GM19463 (cell line): ENCODE data around the gene UBE2E2.

Source experiments
- ATAC-seq: cut with Tn5 transposase; IDR thresholded peaks from one replicate; pipeline ENCODE4 v1.9.1; 2021; ENCODE audit warnings: mild to moderate bottlenecking, moderate library complexity; ENCODE audit not compliant: unreplicated experiment

UBE2E2 gene

GRCh38 chr3:23430781-23431398, 227.8 kb downstream of the UBE2E2 start:
- no peak for ATAC-seq

DNA sequence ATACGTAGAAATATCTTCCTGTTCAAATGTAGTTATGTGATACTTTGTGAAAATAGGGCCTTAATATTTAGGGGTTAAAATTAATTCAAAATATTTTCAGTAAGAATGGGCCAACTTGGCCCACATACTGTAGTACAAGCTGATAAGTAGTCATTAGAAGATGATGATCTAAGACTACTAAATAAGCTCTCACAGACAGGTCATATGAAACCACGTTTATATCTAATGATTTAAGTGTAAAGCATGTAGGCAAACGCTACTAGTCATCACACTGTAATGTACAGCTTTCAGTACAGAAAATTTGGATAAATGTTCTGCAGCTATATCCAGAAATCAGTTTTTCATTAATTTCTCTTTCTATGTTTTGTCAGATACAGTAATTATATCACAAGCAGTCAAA, 228.6 kb downstream of the UBE2E2 start:
- ATAC-seq: no peak

- no peak for ATAC-seq
These were observed 232.2 kb downstream of the UBE2E2 start for GRCh38 chr3:23435318-23435717.

DNA sequence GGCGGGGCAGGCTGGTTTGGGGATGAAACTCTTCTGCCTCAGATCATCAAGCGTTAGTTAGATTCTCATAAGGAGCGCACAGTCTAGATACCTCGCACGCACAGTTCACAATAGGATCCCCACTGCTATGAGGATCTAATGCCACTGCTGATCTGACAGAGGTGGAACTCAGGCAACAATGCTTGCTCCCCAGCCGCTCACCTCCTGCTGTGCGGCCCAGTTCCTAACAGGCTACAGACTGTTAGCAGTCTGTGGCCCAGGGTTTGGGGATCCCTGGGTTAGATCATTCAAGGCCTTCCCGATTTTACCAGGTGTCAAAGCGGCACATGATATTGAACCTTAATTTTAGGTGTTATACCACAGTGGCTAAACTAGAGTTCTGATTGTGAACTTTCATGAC, 232.8 kb downstream of the UBE2E2 start:
- ATAC-seq: no peak

- no peak for ATAC-seq
These were observed 234.5 kb downstream of the UBE2E2 start for GRCh38 chr3:23437484-23438145.

- peak; percentile 30 for ATAC-seq
These were observed 235.5 kb downstream of the UBE2E2 start for GRCh38 chr3:23438657-23439056.

GRCh38 chr3:23439080-23439479, 236.0 kb downstream of the UBE2E2 start:
- ATAC-seq: no peak

GRCh38 chr3:23440416-23441294, 237.5 kb downstream of the UBE2E2 start:
- no peak for ATAC-seq

DNA sequence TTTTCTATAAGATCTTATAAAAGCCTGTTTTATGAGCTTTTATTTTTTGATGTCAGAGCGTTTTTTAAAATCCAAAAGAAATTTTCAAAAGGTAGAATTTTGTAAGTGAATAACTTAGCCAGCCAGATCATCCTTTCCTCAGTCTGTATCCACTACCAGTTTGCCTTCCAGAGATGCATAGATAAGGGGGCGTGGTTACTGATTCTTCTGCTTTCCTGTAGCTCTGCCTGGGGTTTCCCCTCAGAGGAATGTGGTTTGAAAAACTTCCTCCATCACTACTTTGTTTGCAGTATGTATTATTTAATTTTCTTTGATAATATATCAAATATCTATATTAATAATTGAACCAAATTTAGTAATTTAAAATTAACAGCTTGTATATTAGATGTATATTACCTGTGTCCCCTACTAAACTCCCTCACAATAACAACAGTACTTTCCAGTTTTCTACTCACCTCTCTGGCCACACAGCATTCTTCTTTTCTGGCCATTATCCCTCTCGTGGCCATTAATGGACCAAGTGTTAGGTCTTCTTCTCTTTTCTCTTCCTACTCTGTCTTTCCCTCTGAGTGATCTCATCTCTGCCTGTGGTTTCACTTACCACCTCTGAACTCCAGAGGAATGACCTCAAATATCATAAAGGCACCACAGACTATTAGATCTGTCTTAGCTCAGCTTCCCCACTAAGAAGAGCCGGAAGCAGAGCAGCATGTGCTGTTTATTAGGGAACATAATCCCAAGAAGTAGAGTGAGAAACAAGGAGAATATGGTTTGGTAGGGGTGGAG, 239.7 kb downstream of the UBE2E2 start:
- peak; percentile 40 for ATAC-seq

DNA sequence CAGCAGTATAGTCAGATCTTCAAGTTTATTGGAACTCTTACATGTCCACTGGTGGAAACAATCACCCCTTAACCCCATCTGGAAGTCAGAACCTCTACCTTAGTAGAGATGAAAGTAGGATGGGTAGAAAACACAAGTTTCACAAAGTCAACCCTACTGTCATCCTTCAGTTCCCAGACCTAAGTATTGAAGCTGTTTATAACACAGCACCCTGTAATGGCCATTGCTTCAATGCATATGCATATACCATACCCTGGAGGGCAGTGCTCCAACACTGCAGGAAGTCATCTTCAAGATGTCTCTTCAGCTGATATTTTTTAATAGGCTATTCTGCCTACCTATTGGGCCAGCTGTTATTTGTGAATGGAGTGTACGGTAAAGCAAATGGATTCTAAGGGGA, 241.3 kb downstream of the UBE2E2 start:
- ATAC-seq: no peak

GRCh38 chr3:23446301-23446700, 243.2 kb downstream of the UBE2E2 start:
- ATAC-seq: no peak

DNA sequence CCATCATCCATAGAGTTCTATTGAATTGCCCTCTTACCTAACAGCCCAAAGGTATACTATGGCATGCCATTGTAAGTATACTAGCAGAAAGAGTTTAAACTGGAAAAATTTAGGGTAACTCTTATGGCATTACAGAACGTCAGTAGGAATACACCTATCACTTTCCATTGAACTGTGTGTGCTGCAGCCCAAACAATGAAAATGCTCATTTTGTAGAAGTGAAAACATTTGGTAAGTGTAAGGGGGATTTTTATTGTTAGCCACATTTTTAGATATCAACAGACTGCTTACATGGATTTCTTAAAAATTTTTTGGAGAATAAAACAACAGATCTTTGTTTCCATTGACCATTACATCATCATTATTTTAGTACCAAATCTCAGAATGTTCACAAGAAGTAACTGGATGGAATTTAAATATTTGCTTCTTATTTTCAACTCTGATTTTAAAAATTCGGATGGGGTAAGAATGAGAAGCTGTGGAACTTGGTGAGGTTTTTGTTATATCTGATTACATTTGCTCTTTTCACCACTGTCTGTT, 245.9 kb downstream of the UBE2E2 start:
- ATAC-seq: no peak

DNA sequence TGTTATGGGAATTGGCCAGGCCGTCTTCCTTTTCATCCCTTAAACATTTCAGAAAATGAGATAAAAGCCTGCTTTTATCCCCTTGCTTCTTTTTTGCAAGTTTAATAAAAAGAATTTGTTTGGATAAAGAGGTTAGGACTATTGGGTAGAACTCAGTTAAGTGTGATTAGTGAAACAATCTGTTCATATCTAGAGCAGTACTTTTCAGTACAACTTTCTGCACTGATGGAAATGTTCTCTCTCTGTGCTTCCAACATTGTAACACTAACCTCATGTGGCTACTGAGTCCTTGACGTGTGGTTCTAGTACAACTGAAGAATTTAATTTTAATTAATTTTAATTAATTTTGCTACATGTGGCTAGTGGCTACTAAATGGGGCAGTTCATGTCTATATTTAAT, 246.9 kb downstream of the UBE2E2 start:
- ATAC-seq: no peak

DNA sequence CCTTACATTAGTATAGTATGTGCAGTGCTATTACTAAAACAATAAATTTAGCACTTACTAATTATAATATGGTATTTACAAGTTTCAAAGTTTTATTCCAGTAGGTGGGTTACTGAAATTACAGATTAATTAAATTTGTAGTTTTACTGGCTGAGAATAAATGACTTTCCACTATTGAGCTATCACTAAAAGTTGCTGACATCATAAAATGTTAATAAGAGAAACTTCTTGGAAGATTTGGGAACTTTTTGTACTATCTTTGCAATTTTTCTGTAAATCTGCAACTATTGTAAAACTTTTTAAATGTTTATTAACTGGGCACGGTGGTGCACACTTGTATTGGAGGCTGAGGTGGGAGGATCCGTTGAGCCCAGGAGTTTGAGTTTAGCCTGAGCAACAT, 247.7 kb downstream of the UBE2E2 start:
- no peak for ATAC-seq

DNA sequence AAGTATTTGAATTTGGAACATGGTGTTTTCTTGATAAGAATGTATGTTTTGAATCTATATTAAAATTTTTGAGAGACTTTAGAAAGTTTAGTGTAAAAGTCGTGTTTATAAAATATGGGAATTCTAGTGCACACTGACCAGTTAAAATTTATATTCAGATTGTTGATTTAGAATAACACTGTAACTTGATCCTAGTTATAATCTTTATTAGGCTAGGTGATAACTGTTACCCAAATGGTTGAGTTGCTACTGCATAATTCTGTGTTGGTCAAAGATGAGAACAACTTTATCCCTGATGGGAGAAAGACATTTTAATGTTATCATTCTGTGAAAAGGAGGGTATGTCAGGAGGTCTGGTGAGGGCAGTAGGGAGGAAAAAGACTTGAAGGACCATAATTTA, 249.3 kb downstream of the UBE2E2 start:
- ATAC-seq: no peak

DNA sequence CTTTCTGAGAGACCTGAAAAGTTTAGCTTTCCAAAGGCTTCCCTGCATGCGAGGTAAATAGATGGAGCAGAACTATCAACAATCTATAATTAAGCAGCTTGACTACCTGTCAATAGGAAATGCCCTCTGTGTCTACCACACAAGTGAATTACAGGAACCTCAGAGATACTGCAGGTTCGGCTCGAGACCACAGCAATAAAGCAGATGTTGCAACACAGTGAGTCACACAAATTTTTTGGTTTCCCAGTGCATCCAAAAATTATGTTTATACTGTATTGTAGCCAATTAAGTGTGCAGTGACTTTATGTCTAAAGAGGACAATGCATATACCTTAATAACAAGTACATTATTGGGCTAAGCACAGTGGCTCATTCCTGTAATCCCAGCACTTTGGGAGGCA, 252.0 kb downstream of the UBE2E2 start:
- no peak for ATAC-seq

GRCh38 chr3:23455775-23456174, 252.6 kb downstream of the UBE2E2 start:
- no peak for ATAC-seq

DNA sequence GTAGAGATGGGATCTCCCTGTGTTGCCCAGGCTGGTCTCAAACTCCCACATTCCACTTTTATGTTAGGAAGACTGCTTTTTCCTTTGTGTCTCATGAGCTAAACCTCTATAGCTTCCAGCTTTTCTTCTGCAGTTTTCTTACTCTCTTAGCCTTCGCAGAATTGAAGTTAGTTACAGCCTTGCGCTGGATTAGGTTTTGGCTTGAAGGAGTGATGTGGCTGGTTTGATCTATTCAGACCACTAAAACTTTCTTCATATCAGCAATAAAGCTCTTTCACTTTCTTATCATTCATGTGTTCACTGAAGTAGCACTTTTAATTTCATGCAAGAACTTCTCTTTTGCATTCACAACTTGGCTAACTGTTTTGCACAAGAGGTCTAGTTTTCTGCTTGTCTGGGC, 254.6 kb downstream of the UBE2E2 start:
- no peak for ATAC-seq

GRCh38 chr3:23459465-23459864, 256.3 kb downstream of the UBE2E2 start:
- ATAC-seq: no peak

- ATAC-seq: no peak
These were observed 256.9 kb downstream of the UBE2E2 start for GRCh38 chr3:23459889-23460546.
